Head of caudate nucleus (tissue), 42 donors: ENCODE data around the gene VPS13A.
A peak's percentile ranks its signal among the peaks of the same experiment; 100 is the strongest.

ENCODE experiments used
- DNase-seq, 42 donors: peaks; one replicate each; pipeline versions ENCODE4 v3.0.0 to v3.0.0-alpha.2; 2020 to 2021; ENCODE audit warnings: mixed read lengths in 7 of 42
- intact Hi-C: fragments of 100-400 bp; cut with DNase I; formaldehyde crosslinking; loops from one replicate; pipeline ENCODE4 v1.15.0; 2022

The VPS13A gene

GRCh38 chr9:77177143-77177893, at the start of gene VPS13A:
Gene VPS13A (plus strand): TSS chr9:77177534. CDS start chr9:77177705, 171 bp downstream.
- DNase-seq, result peak; percentile 40 to 90 (median 79)
- intact Hi-C loops, result no loop called here

- intact Hi-C loops, result no loop called here
Measured at GRCh38 chr9:77128125-77128789, 49.1 kb upstream of the VPS13A start.

GRCh38 chr9:77131399-77131798, 45.9 kb upstream of the VPS13A start:
- intact Hi-C loops, result no loop called here
- no peak for DNase-seq

More at GRCh38 chr9:77128125-77128789, 49.1 kb upstream of the VPS13A start:
- DNase-seq, result no peak

GRCh38 chr9:77133011-77133410, 44.3 kb upstream of the VPS13A start:
- no peak for DNase-seq

GRCh38 chr9:77142366-77142765, 35.0 kb upstream of the VPS13A start:
- intact Hi-C loops, result no loop called here
- DNase-seq, result no peak

More at GRCh38 chr9:77133011-77133410, 44.3 kb upstream of the VPS13A start:
- intact Hi-C loops, result no loop called here

- intact Hi-C loops, result no loop called here
- DNase-seq, result no peak
Measured at GRCh38 chr9:77149879-77150278, 27.5 kb upstream of the VPS13A start.

GRCh38 chr9:77152289-77152688, 25.0 kb upstream of the VPS13A start:
- no peak for DNase-seq
- intact Hi-C loops, result no loop called here

- intact Hi-C loops, result no loop called here
Measured at GRCh38 chr9:77156646-77157371, 20.5 kb upstream of the VPS13A start.

GRCh38 chr9:77158772-77159513, 18.4 kb upstream of the VPS13A start:
- intact Hi-C loops, result no loop called here
- DNase-seq, result no peak

More at GRCh38 chr9:77156646-77157371, 20.5 kb upstream of the VPS13A start:
- DNase-seq, result no peak

- no peak for DNase-seq
- intact Hi-C loops, result no loop called here
Measured at GRCh38 chr9:77161191-77161590, 16.1 kb upstream of the VPS13A start.

GRCh38 chr9:77161966-77162365, 15.4 kb upstream of the VPS13A start:
- intact Hi-C loops, result no loop called here
- DNase-seq, result no peak

GRCh38 chr9:77162366-77162765, 15.0 kb upstream of the VPS13A start:
- DNase-seq, result no peak
- intact Hi-C loops, result no loop called here

- intact Hi-C loops, result no loop called here
- DNase-seq, result no peak
Measured at GRCh38 chr9:77163884-77164283, 13.4 kb upstream of the VPS13A start.

- DNase-seq, result no peak
- intact Hi-C loops, result no loop called here
Measured at GRCh38 chr9:77166193-77166592, 11.1 kb upstream of the VPS13A start.

- no peak for DNase-seq
- intact Hi-C loops, result no loop called here
Measured at GRCh38 chr9:77170991-77171699, 6.2 kb upstream of the VPS13A start.

GRCh38 chr9:77175151-77175550, 2.2 kb upstream of the VPS13A start:
- no peak for DNase-seq
- intact Hi-C loops, result no loop called here

GRCh38 chr9:77176106-77176505, 1.2 kb upstream of the VPS13A start:
- DNase-seq, result peak in 2 of 42 donors; percentile 14 to 24
- intact Hi-C loops, result no loop called here

- intact Hi-C loops, result no loop called here
- peak in 1 of 42 donors; percentile 5 for DNase-seq
Measured at GRCh38 chr9:77176686-77177142, 620 bp upstream of the VPS13A start.
